ENCODE results near the gene ZNF467. TPM values are rescaled to one million over a fixed set of nuclear protein-coding genes. Genes with fewer than 3 reads are reported as not detected.

ZNF467 gene
- total and polyA plus RNA-seq, 9 donors, result 2.3 to 23.7 (median 11.4) TPM

- 48 to 62% (median 55%) methylated on average over 16 of the region's 16 CpGs for WGBS, 3 donors
- Histone ChIP-seq H3K27me3 (no peaks in the 10 kb centered on the region), H3K4me1 (ENCODE audit: insufficient read depth) (no peaks in the 10 kb centered on the region), H3K9me3 (no peaks in the 10 kb centered on the region), H3K4me3 (no peak overlapping the region), H3K27ac (no peak overlapping the region), H3K36me3 (no peaks in the 10 kb centered on the region)
- intact Hi-C loops (cut with DNase I), result no loop called here
- TF ChIP-seq, protein P1, sequence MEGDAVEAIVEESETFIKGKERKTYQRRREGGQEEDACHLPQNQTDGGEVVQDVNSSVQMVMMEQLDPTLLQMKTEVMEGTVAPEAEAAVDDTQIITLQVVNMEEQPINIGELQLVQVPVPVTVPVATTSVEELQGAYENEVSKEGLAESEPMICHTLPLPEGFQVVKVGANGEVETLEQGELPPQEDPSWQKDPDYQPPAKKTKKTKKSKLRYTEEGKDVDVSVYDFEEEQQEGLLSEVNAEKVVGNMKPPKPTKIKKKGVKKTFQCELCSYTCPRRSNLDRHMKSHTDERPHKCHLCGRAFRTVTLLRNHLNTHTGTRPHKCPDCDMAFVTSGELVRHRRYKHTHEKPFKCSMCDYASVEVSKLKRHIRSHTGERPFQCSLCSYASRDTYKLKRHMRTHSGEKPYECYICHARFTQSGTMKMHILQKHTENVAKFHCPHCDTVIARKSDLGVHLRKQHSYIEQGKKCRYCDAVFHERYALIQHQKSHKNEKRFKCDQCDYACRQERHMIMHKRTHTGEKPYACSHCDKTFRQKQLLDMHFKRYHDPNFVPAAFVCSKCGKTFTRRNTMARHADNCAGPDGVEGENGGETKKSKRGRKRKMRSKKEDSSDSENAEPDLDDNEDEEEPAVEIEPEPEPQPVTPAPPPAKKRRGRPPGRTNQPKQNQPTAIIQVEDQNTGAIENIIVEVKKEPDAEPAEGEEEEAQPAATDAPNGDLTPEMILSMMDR (IDR thresholded peaks at IDR 0.05), result no peak
- TF ChIP-seq POLR2A (IDR thresholded peaks at IDR 0.05) (no peak), EP300 (IDR thresholded peaks at IDR 0.05) (no peak)
- DNase-seq, result no peak
Observed at GRCh38 chr7:149815661-149816266, 42.4 kb upstream of the ZNF467 start.

DNA sequence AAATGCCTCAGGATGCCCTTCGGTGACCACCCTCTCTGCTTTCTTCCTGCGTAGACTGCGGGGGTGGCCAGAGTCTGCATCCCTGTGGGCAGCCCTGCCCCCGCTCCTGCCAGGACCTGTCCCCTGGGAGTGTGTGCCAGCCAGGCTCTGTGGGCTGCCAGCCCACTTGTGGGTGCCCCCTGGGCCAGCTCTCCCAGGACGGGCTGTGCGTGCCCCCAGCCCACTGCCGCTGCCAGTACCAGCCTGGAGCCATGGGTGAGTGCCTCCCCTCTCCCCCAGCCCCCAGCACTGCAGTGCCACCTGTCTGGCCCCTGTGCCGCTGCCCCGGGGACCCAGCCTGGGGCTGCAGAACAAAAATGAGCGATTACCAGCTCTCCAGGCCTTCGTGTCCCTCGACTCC lies 41.7 kb upstream of the ZNF467 start:
- H3K9me3 ChIP-seq, result no peaks in the 10 kb centered on the region
- 78 to 87% (median 84%) methylated on average over 5 to 12 of the region's 12 CpGs for WGBS, 3 donors
- no peak overlapping the region for H3K27ac ChIP-seq
- H3K4me3 ChIP-seq, result no peak overlapping the region
- H3K36me3 ChIP-seq, result no peaks in the 10 kb centered on the region
- no peaks in the 10 kb centered on the region for H3K27me3 ChIP-seq
- H3K4me1 ChIP-seq (ENCODE audit: insufficient read depth), result no peaks in the 10 kb centered on the region
- no peak for DNase-seq
- intact Hi-C loops (cut with DNase I), result no loop called here
- TF ChIP-seq EP300 (IDR thresholded peaks at IDR 0.05) (no peak), POLR2A (IDR thresholded peaks at IDR 0.05) (no peak)
- TF ChIP-seq, protein P1 (IDR thresholded peaks at IDR 0.05), result no peak

- Histone ChIP-seq H3K9me3 (no peaks in the 10 kb centered on the region), H3K4me3 (no peak overlapping the region), H3K4me1 (ENCODE audit: insufficient read depth) (no peaks in the 10 kb centered on the region), H3K27me3 (no peaks in the 10 kb centered on the region), H3K36me3 (no peaks in the 10 kb centered on the region), H3K27ac (no peak overlapping the region)
- 51 to 57% (median 54%) methylated on average over 15 of the region's 15 CpGs for WGBS, 3 donors
- intact Hi-C loops (cut with DNase I), result no loop called here
- DNase-seq, result no peak
- no peak for TF ChIP-seq POLR2A (IDR thresholded peaks at IDR 0.05)
- no peak for TF ChIP-seq EP300 (IDR thresholded peaks at IDR 0.05)
- TF ChIP-seq, protein P1 (IDR thresholded peaks at IDR 0.05), result no peak
Observed at GRCh38 chr7:149814494-149814893, 41.1 kb upstream of the ZNF467 start.

DNA sequence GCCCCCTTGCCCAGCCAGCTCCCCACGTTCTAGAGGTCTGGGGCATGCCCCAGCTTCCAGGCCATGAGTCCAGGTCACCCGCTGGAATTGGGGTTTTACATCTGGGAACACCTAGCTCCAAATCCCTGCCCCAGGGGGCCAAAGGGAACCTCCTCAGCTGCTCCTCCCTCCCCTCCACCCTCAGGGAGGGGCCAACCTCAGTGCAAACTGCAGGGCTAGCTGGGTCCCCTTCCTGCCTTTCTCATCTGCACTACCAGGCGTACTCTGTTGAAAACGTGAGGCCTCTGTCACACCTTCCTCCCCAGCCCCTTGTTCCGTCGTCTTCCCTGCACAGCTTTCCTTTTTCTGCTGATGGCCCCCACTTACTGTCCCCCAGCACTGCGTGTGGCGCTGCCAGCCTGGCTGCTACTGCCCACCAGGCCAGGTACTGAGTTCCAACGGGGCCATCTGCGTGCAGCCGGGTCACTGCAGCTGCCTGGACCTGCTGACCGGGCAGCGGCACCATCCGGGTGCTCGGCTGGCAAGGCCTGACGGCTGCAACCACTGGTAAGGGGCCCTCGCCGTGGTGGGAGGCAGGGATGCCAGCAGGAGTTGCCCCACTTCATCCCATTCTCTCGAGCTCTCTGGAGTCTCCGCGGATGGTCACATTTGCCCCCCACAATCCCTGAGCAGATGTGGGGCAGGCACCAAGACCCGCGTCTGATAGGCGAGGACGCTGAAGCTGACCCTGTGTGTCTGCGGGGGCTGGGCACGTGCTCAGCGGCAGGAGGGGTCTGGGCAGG lies 40.1 kb upstream of the ZNF467 start:
- Histone ChIP-seq H3K36me3 (no peaks in the 10 kb centered on the region), H3K4me1 (ENCODE audit: insufficient read depth) (no peaks in the 10 kb centered on the region), H3K9me3 (no peaks in the 10 kb centered on the region), H3K27ac (no peak overlapping the region), H3K4me3 (no peak overlapping the region), H3K27me3 (no peaks in the 10 kb centered on the region)
- intact Hi-C loops (cut with DNase I), result no loop called here
- WGBS, 3 donors, result 80 to 83% (median 82%) methylated on average over 25 to 28 of the region's 28 CpGs
- DNase-seq, result no peak
- TF ChIP-seq EP300 (IDR thresholded peaks at IDR 0.05) (no peak), POLR2A (IDR thresholded peaks at IDR 0.05) (no peak)
- TF ChIP-seq, protein P1 (IDR thresholded peaks at IDR 0.05), result no peak

Measured in ovary (tissue), 9 donors.